Endothelial cell of umbilical vein (primary cell): ENCODE data around the gene BACH2. TPM values are rescaled to one million over a fixed set of nuclear protein-coding genes. Genes with fewer than 3 reads are reported as not detected.

Experiments
- BruUV-seq: library from RNA; stranded (reverse); fragments of 400-500 nt; replicated peaks from 2 replicates; lab custom pipeline; 2021; lab: Mats Ljungman, UMichigan
- CTCF ChIA-PET: fragments of 300-600, 350-600 bp; sonication (Branson Sonifier 250); formaldehyde crosslinking; loops from one replicate; lab custom pipeline; 2021; ENCODE audit warnings: antibody characterized with exemption, inconsistent platforms; lab: Charles Lee
- POLR2A ChIA-PET: fragments of 300-600, 350-600 bp; sonication (Branson Sonifier 250); formaldehyde crosslinking; loops from one replicate; lab custom pipeline; 2021; ENCODE audit warnings: antibody characterized with exemption, inconsistent platforms; lab: Charles Lee
- DNase-seq: peaks from one replicate; pipeline ENCODE4 v3.0.0-alpha.2; 2011; ENCODE audit warnings: low read depth, low spot score
- FAIRE-seq: peaks from 2 replicates; lab custom pipeline; 2011; peaks lifted over from hg19 to GRCh38; lab: Jason Lieb, UNC
- H2AFZ ChIP-seq: 2 replicates; pipeline ENCODE4 v1.6.0; 2012; ENCODE audit warnings: low read depth, low read length, control low read depth, inconsistent platforms
- H3K27ac ChIP-seq: 2 replicates; pipeline ENCODE4 v1.5.1; 2011; ENCODE audit warnings: low read depth, mild to moderate bottlenecking, control low read depth, low read length, moderate library complexity; ENCODE audit not compliant: insufficient read depth
- H3K27me3 ChIP-seq, 2 experiments: 2 replicates each; pipeline versions ENCODE4 v1.6.0 to v1.6.1; 2011; ENCODE audit warnings: low read length in 2 of 2, mixed read lengths in 1 of 2; ENCODE audit not compliant: control insufficient read depth in 2 of 2, insufficient read depth in 2 of 2
- H3K36me3 ChIP-seq, 2 experiments: 2 replicates in 1 of 2; 3 replicates in 1 of 2; pipeline ENCODE4 v1.5.1; 2011; ENCODE audit warnings: low read length in 2 of 2, mild to moderate bottlenecking in 1 of 2, moderate library complexity in 1 of 2; ENCODE audit not compliant: control insufficient read depth in 2 of 2, insufficient read depth in 2 of 2; ENCODE audit errors: extremely low read depth in 1 of 2
- H3K4me1 ChIP-seq: 3 replicates; pipeline ENCODE4 v1.5.1; 2011; ENCODE audit warnings: mild to moderate bottlenecking, low read length; ENCODE audit not compliant: control insufficient read depth, insufficient read depth; ENCODE audit errors: extremely low read depth
- H3K4me2 ChIP-seq: 2 replicates; pipeline ENCODE4 v1.6.1; 2011; ENCODE audit warnings: low read length, control low read depth, mixed read lengths; ENCODE audit not compliant: insufficient read depth
- H3K4me3 ChIP-seq, 3 experiments: fragments of 200-600 bp in 1 of 3; sonication (generic), shearing (Covaris generic) in 1 of 3; replicated peaks in 1 of 3; 2 replicates each; pipeline ENCODE4 v1.5.1; 2011 to 2016; ENCODE audit warnings: control low read depth in 3 of 3, low read length in 3 of 3, mild to moderate bottlenecking in 2 of 3, inconsistent platforms in 1 of 3, low read depth in 1 of 3, moderate library complexity in 1 of 3; ENCODE audit not compliant: insufficient read depth in 1 of 3
- H3K79me2 ChIP-seq: 2 replicates; pipeline ENCODE4 v1.6.0; 2012; ENCODE audit warnings: low read length, inconsistent platforms; ENCODE audit not compliant: control insufficient read depth, insufficient read depth
- H3K9ac ChIP-seq: replicated peaks from 2 replicates; pipeline ENCODE3; 2011; ENCODE audit warnings: low read length, control low read depth; ENCODE audit not compliant: insufficient read depth; ENCODE audit errors: extremely low read depth
- H3K9me1 ChIP-seq: replicated peaks from 3 replicates; pipeline ENCODE4 v1.6.0; 2011; ENCODE audit warnings: mild to moderate bottlenecking, low read length; ENCODE audit not compliant: control insufficient read depth, insufficient read depth; ENCODE audit errors: extremely low read depth
- H3K9me3 ChIP-seq: replicated peaks from 2 replicates; pipeline ENCODE4 v1.5.1; 2012; ENCODE audit warnings: low read length, inconsistent platforms; ENCODE audit not compliant: control insufficient read depth, insufficient read depth
- H4K20me1 ChIP-seq: replicated peaks from 2 replicates; pipeline ENCODE3; 2011; ENCODE audit warnings: mild to moderate bottlenecking, low read length; ENCODE audit not compliant: control insufficient read depth, insufficient read depth; ENCODE audit errors: extremely low read depth
- CTCF ChIP-seq, 2 donors: IDR thresholded peaks; 1 replicate in 1 of 2; 2 replicates in 1 of 2; pipeline ENCODE4 v1.5.1; 2011; ENCODE audit warnings: low read length in 2 of 2, mild to moderate bottlenecking in 2 of 2, moderate library complexity in 2 of 2, control low read depth in 1 of 2, inconsistent platforms in 1 of 2, low read depth in 1 of 2; ENCODE audit not compliant: insufficient read depth in 1 of 2; ENCODE audit errors: extremely low read depth in 1 of 2
- EZH2 ChIP-seq: IDR thresholded peaks from 2 replicates; pipeline ENCODE4 v1.6.1; 2012; ENCODE audit warnings: borderline replicate concordance, low read depth, mild to moderate bottlenecking, moderate library complexity, low read length, inconsistent platforms; ENCODE audit not compliant: severe bottlenecking
- FOS ChIP-seq: IDR thresholded peaks from 2 replicates; pipeline ENCODE4 v1.6.1; 2011; ENCODE audit warnings: mild to moderate bottlenecking, low read length, moderate library complexity, borderline replicate concordance; ENCODE audit not compliant: insufficient read depth
- GATA2 ChIP-seq: IDR thresholded peaks from 2 replicates; pipeline ENCODE4 v1.7.0; 2011; ENCODE audit warnings: low read depth, mild to moderate bottlenecking, moderate library complexity, mixed read lengths, low read length; ENCODE audit not compliant: insufficient read length, insufficient read depth
- JUN ChIP-seq: IDR thresholded peaks from 2 replicates; pipeline ENCODE4 v1.6.1; 2011; ENCODE audit warnings: borderline replicate concordance, low read depth; ENCODE audit not compliant: insufficient read length, insufficient read depth
- MYC ChIP-seq: IDR thresholded peaks from one replicate; pipeline ENCODE4 v1.6.1; 2011; ENCODE audit warnings: mild to moderate bottlenecking, low read depth, low read length
- POLR2A ChIP-seq: IDR thresholded peaks from 2 replicates; pipeline ENCODE4 v1.6.1; 2012; ENCODE audit warnings: low read depth, mild to moderate bottlenecking, control low read depth, low read length
- POLR2AphosphoS5 ChIP-seq: IDR thresholded peaks from 2 replicates; pipeline ENCODE4 v1.6.1; 2012; ENCODE audit warnings: low read depth, mild to moderate bottlenecking, control low read depth, low read length, moderate library complexity; ENCODE audit not compliant: insufficient read depth
- dilution Hi-C: fragments of 300-500 bp; cut with MboI; formaldehyde crosslinking; loops from one replicate; pipeline ENCODE4 v1.15.0; 2019; ENCODE audit warnings: low sequenced_read_pairs; ENCODE audit not compliant: extremely low pct_ligation_motif_present
- intact Hi-C: fragments of 100-400 bp; cut with micrococcal nuclease; formaldehyde crosslinking; loops from one replicate; pipeline ENCODE4 v1.10.0; 2022
- polyA plus RNA-seq, 4 experiments: library from polyadenylated mRNA; depleted of rRNA in 3 of 4; stranded (reverse) in 3 of 4; unstranded in 1 of 4; fragments of >200 nt; gene quantifications; 2 replicates each; pipeline versions ENCODE4 v1.2.1 to v1.2.3, GENCODE V29; 2011 to 2012; ENCODE audit warnings: missing spikeins in 1 of 4
- total RNA-seq: library from RNA; stranded (reverse); gene quantifications from 2 replicates; pipeline ENCODE4 v1.2.3, GENCODE V29; 2021
- TF ChIP-seq, protein P1 (sequence below): IDR thresholded peaks from 2 replicates; pipeline ENCODE4 v1.6.1; 2011; ENCODE audit not compliant: insufficient read depth, insufficient read length

Gene BACH2
- total and polyA plus RNA-seq, 2 donors (not counting 3 experiments of a cell fraction or from before 2014, with no cell fraction given) = 1.7 to 5.6 TPM

DNA sequence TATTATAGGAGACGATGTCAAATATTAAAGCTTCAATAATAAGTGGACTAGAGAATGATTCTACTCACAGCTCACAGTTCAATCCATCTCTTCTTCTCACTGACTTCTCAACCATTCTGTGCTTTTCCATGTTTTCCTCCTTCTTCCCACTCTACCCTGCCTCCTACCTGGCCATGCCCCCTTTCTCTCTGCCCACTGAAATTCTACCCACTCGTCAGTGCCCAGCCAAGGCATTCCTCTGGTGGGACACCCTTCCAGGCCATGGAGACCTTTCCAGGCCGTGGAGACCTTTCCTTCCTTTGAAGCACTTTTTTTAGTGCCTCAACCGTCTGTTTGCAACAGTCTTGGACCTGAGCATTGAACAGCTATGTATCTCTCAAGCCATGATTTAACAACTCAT is 18.5 kb downstream of the BACH2 start:
- FAIRE-seq = no peak
- CTCF ChIA-PET = interaction anchor here (1.2 to 1.6 kb wide), 2 partner anchors 9 to 12 kb away, joined by 3 read pairs; no protein-coding TSS in a partner anchor

More for the DNA sequence above, 18.5 kb downstream of the BACH2 start:
- no peaks in the 10 kb centered on the region for H3K79me2 ChIP-seq
- H2AFZ ChIP-seq = no peak overlapping the region
- dilution Hi-C loops (no loop called here), intact Hi-C loops (no loop called here)
- H3K9me3 ChIP-seq = no peaks in the 10 kb centered on the region
- H3K27ac ChIP-seq = no peak overlapping the region
- TF ChIP-seq, protein P1, sequence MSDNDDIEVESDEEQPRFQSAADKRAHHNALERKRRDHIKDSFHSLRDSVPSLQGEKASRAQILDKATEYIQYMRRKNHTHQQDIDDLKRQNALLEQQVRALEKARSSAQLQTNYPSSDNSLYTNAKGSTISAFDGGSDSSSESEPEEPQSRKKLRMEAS = no peak
- no peak for TF ChIP-seq CTCF (IDR thresholded peaks at IDR 0.05; ENCODE audit: extremely low read depth in 1 of 2, insufficient read depth in 1 of 2, low read depth in 1 of 2, low read length in 2 of 2)
- no peak for TF ChIP-seq EZH2
- TF ChIP-seq POLR2AphosphoS5 = no peak
- TF ChIP-seq GATA2 = no peak
- no peak for TF ChIP-seq MYC
- no peak for TF ChIP-seq JUN
- no peak for TF ChIP-seq POLR2A
- TF ChIP-seq FOS = no peak
- POLR2A ChIA-PET = interaction anchor here (0.6 kb wide), 1 partner anchor 117 kb away, joined by 4 read pairs; no protein-coding TSS in a partner anchor
- no TSS peak for BruUV-seq
- no peaks in the 10 kb centered on the region for H3K4me1 ChIP-seq
- H3K36me3 ChIP-seq = no peaks in the 10 kb centered on the region
- H3K27me3 ChIP-seq = peaks cover 0 to 2% of the 10 kb centered on the region in 2 experiments
- H4K20me1 ChIP-seq = no peaks in the 10 kb centered on the region
- no peak overlapping the region for H3K9ac ChIP-seq
- no peak for DNase-seq
- no peak overlapping the region for H3K4me3 ChIP-seq
- H3K9me1 ChIP-seq = no peaks in the 10 kb centered on the region
- no peak overlapping the region for H3K4me2 ChIP-seq
